HG02840 (cell line): Measurements from ENCODE around the gene FGF19.

Experiments used
- ATAC-seq: cut with Tn5 transposase; IDR thresholded peaks from one replicate; pipeline ENCODE4 v1.9.1; 2021; ENCODE audit warnings: mild to moderate bottlenecking, moderate library complexity, moderate number of reproducible peaks; ENCODE audit not compliant: unreplicated experiment, low FRiP score

The FGF19 gene

DNA sequence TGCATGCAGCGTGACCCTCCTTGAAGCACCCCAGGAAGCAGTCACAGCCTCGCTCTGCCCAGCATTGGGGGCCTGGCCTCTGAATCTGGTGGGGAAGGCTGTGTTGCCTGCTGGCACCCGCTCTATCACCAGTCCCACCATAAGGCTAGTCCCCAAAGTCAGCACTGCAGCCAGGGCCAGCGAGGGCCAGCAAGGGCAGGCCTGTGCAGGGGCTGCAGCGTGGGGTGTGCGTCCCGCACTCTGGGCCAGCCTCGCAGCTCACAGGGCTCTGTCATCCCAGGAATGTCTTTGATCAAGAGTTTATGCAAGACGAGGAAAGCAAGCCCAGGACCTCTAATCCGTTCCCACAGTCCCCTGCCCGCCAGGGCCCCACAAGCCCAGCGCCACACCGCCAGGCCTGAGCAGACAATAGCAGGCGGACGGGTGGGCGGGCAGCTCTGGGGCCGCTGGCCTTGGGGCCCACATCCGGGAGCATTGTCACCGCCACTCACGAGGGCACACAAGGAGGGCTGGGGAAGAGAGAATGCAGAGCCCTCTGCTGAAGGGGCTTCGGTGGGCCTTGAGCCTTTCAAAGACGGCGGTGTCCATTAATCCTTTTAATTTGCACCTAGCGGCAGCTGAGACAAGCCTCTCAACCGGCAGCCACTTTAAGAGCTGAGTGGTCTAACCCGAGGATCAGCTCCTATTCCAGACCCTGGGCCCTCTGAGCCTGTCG is 45.8 kb downstream of the FGF19 start:
- ATAC-seq: no peak

DNA sequence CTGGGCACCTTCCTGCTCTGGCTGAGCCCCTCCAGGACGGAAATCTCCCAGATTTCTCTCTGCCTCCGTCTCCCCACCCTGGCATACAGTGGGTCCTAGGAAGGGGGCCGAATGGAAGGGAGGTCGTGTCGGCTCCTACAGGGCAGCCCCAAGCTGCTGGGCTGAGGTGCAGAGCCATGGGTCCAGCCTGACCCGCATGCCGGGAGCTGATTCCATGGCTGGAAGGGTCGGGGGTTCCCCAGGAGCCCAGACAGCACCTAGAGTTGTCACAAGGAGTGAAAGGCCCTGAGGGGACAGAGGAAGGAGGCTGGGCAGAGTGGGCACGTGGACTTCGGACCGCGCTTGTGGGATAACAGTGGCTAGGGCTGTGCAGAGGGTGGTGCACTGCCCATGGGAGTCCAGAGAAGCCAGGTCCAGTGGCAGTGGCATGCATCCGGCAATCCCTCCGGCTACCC is 46.3 kb downstream of the FGF19 start:
- ATAC-seq: no peak

DNA sequence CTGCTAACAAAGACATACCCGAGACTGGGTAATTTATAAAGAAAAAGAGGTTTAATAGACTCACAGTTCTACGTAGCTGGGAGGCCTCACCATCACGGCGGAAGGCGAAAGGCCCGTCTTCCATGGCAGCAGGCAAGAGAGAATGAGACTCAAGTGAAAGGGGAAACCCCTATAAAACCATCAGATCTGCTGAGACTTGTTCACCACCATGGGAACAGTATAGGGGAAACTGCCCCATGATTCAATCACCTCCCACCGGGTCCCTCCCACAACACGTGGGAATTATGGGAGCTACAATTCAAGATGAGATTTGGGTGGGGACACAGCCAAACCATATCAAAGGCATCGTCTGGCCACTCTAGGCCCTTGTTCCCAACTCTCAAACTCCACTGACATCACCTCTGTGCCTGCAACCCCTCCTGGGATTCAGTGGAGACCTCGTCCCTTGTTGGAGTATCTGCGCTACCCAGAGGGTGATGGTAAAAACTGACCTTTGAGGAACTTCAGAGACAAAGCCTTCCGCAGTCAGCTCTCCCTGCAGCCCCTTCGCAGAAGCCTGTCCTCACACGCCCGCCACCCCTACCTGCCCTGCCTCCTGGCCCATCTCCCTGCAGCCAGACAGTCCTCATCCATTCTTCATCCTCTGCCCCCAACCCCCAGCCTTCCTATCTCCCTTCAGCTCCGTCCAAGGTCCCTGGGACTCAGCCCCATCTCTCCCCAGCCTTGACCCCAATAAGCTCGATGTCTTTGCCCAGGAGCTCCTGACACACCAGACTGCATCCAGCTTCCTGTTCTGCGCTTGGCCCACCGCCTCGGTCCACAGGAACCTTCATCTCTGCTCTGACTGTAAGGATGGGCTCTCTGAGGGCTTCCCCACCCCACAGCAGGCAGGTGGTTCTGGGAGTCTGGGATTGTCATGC is 47.0 kb downstream of the FGF19 start:
- no peak for ATAC-seq

GRCh38 chr11:69655479-69656428 is 48.1 kb downstream of the FGF19 start:
- no peak for ATAC-seq

GRCh38 chr11:69654660-69655478 is 49.0 kb downstream of the FGF19 start:
- no peak for ATAC-seq

GRCh38 chr11:69654001-69654659 is 49.7 kb downstream of the FGF19 start:
- ATAC-seq: no peak

GRCh38 chr11:69653406-69653960 is 50.3 kb downstream of the FGF19 start:
- ATAC-seq: no peak

GRCh38 chr11:69652999-69653398 is 50.8 kb downstream of the FGF19 start:
- no peak for ATAC-seq

DNA sequence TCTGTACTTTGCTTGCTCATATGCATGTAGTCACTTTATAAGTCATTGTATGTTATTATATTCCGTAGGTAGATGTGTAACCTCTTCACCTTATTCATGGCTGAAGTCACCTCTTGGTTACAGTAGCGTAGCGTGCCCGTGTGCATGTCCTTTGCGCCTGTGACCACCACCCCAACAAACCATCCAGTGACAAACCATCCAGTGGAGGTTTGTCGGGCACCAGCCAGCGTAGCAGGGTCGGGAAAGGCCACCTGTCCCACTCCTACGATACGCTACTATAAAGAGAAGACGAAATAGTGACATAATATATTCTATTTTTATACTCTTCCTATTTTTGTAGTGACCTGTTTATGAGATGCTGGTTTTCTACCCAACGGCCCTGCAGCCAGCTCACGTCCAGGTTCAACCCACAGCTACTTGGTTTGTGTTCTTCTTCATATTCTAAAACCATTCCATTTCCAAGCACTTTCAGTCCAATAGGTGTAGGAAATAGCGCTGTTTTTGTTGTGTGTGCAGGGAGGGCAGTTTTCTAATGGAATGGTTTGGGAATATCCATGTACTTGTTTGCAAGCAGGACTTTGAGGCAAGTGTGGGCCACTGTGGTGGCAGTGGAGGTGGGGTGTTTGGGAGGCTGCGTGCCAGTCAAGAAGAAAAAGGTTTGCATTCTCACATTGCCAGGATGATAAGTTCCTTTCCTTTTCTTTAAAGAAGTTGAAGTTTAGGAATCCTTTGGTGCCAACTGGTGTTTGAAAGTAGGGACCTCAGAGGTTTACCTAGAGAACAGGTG is 51.8 kb downstream of the FGF19 start:
- no peak for ATAC-seq

GRCh38 chr11:69650832-69651344 is 52.9 kb downstream of the FGF19 start:
- no peak for ATAC-seq

DNA sequence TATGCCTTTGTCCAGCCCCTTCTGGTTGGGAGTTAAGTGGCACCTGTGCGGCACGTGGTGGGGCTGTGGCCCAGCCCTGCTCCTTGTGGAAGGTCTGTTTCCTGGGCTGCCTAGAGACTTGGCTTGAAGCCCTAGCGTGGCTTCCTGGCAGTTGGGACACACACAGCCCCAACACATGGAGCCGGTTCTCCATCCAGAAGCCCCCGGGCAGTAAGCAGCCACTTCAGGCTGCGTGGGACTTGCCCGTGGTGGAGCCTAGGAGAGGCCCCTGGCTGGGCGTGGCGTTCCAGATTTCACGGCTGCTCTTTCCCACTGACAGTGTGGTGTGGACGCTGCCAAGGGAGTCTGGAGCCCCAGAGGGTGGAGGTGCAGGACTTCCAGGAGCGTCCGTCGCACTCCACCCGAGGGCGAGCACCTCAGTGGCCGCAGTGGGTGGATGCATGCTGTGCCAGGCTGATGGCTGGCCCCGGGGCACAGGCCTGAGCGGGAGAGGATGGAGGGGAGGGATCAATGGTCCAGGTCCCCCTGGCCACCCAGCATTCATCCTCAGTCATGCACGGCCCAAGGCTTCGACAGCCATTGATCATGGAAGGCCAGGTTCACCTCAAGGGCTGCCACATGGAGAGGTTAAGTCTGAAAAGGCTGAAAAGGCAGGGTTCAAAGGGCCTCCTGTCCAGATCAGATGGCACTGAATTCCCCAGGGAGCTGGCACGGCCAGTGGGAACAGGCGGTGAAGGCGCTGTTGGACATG is 53.6 kb downstream of the FGF19 start:
- ATAC-seq: no peak

GRCh38 chr11:69649576-69649900 is 54.3 kb downstream of the FGF19 start:
- ATAC-seq: no peak

DNA sequence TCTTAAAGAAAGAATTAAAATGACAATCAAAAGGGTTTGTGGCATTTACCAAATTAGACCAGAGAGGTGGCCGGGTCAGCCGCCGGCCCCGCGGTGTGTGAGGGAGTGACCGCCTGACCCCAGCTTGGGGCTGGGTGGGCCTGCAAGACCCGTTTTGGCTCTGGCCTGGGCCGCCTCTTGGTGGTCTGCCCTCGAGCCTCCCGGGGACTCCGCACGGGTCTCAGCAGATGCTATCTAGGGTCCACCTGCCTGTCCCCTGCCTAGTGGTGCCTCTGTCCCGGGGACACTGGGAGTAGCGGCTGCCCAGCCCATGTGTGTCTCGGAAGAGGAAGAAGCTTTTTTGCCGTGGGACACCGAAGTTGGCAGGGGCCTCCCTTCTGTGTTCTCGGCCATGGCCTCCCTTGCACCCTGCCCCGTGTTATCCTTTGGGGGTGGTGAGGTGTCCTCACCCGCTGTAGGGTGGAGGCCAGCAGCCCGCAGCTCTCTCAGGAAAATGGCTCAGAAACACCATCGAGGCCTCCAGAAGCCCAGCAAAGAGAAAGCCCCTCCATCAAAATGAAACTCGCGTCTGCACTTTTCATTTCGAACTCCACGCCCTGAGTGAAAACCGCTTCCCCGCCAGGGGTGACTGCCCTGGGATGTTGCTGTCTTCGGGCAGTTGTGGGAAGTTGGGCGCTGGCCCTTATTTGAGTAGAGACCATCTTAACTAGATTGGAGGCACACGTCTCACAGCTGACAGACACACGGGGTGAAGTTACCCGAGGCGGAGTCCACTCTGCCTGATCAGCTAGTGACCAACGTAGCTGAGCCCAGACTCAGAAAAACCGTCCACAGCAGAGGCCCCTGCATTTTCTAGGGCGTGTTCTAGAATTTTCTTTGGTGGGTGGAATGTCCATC is 54.9 kb downstream of the FGF19 start:
- ATAC-seq: no peak
